Measurements from ENCODE around the gene CYP3A7.

The CYP3A7 gene

DNA sequence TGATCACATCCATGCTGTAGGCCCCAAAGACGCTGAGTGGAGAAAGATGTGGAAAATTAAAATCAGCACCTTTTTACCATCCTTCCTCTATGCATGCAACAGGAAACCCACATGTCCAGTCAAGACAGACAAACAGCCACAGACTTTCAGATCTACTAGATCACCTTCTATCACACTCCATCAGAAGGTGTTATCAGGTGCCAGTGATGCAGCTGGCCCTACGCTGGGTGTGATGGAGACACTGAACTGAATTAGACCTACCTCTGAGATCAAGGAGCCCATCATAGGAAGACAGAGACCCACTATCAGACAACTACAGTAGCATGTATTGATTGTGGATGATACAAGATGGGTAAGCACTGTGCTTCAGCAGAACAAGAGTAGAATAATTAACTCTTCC lies 33.5 kb upstream of the CYP3A7 start:
- TF ChIP-seq, protein P1, sequence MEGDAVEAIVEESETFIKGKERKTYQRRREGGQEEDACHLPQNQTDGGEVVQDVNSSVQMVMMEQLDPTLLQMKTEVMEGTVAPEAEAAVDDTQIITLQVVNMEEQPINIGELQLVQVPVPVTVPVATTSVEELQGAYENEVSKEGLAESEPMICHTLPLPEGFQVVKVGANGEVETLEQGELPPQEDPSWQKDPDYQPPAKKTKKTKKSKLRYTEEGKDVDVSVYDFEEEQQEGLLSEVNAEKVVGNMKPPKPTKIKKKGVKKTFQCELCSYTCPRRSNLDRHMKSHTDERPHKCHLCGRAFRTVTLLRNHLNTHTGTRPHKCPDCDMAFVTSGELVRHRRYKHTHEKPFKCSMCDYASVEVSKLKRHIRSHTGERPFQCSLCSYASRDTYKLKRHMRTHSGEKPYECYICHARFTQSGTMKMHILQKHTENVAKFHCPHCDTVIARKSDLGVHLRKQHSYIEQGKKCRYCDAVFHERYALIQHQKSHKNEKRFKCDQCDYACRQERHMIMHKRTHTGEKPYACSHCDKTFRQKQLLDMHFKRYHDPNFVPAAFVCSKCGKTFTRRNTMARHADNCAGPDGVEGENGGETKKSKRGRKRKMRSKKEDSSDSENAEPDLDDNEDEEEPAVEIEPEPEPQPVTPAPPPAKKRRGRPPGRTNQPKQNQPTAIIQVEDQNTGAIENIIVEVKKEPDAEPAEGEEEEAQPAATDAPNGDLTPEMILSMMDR (IDR thresholded peaks at IDR 0.05), result no peak

GRCh38 chr7:99767662-99768061 lies 32.7 kb upstream of the CYP3A7 start:
- TF ChIP-seq, protein P1 (IDR thresholded peaks at IDR 0.05), result no peak

DNA sequence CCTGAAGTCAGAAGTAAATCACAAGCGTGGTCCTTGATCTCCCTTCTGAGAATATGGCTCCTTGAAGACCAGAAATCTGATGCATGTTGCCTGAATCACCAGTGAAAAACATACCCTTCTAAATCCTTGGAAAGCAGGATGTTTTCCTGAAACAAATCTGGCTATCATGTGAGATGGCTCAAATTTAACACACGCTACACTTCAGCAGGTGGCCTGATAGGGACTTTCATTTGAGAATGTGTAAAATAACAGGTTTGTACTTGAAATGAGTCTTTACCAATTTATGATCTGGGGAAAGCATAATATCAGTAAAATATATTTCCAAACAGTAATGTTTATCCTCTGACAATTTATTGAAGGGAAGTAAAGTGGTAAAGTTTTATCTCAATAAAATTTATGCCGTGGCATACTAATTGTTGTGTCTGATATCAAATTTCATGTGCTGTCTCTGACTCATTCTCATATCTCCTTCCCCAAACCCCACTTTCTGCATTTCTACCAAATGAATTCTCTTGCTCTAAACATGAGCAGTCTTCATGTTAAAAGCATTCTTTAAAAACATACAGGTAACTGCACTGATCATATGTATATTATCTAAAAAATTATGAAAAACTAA lies 31.6 kb upstream of the CYP3A7 start:
- TF ChIP-seq, protein P1 (IDR thresholded peaks at IDR 0.05), result no peak

DNA sequence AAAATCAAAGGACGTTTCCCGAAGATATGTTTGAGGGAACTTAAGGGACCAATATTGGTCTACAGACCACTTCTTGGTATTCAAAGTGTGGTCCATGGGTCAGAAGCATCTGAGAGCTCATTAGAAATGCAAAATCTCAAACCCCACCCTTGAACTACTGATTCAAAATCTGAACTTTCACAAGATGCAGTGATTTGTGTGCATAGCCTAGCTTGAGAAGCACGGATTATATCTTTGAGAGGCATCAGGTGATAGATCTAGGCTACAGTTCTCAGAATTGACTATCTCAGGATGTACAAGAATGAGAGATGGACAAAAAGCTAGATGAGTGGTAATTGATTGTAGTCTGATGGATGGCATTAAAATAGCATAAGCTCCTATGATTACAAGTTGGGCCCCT lies 29.5 kb upstream of the CYP3A7 start:
- TF ChIP-seq, protein P1 (IDR thresholded peaks at IDR 0.05), result no peak

GRCh38 chr7:99762680-99763327 lies 27.8 kb upstream of the CYP3A7 start:
- TF ChIP-seq, protein P1 (IDR thresholded peaks at IDR 0.05), result no peak

GRCh38 chr7:99755085-99755484 lies 20.1 kb upstream of the CYP3A7 start:
- TF ChIP-seq, protein P1 (IDR thresholded peaks at IDR 0.05), result no peak

GRCh38 chr7:99752356-99752755 lies 17.4 kb upstream of the CYP3A7 start:
- TF ChIP-seq, protein P1 (IDR thresholded peaks at IDR 0.05), result no peak
